GM19467 (cell line): ENCODE measurements around the gene PTPRN2.
"Not testable (repeated sequence)": the region's sequence is repeated elsewhere in the genome, so short reads cannot be mapped to it uniquely, and the experiment has no call there.

Source experiments
- ATAC-seq: cut with Tn5 transposase; IDR thresholded peaks from one replicate; pipeline ENCODE4 v1.9.1; 2021; ENCODE audit warnings: mild to moderate bottlenecking, moderate library complexity; ENCODE audit not compliant: unreplicated experiment

Gene PTPRN2

GRCh38 chr7:158391141-158391540, 196.5 kb downstream of the PTPRN2 start:
- no peak for ATAC-seq

GRCh38 chr7:158390460-158390859, 197.2 kb downstream of the PTPRN2 start:
- ATAC-seq = no peak

- ATAC-seq = no peak
Observed at GRCh38 chr7:158389514-158390425, 197.9 kb downstream of the PTPRN2 start.

- no peak for ATAC-seq
Observed at GRCh38 chr7:158388928-158389327, 198.7 kb downstream of the PTPRN2 start.

GRCh38 chr7:158388072-158388471, 199.6 kb downstream of the PTPRN2 start:
- no peak for ATAC-seq

GRCh38 chr7:158387546-158387891, 200.1 kb downstream of the PTPRN2 start:
- ATAC-seq = no peak

- ATAC-seq = no peak
Observed at GRCh38 chr7:158386866-158387545, 200.6 kb downstream of the PTPRN2 start.

- no peak for ATAC-seq
Observed at GRCh38 chr7:158386355-158386618, 201.3 kb downstream of the PTPRN2 start.

GRCh38 chr7:158385496-158386354, 201.9 kb downstream of the PTPRN2 start:
- not testable (repeated sequence) for ATAC-seq

- ATAC-seq = no peak
Observed at GRCh38 chr7:158384746-158385145, 202.9 kb downstream of the PTPRN2 start.

- no peak for ATAC-seq
Observed at GRCh38 chr7:158383665-158384064, 204.0 kb downstream of the PTPRN2 start.

- no peak for ATAC-seq
Observed at GRCh38 chr7:158382363-158383254, 205.0 kb downstream of the PTPRN2 start.

- no peak for ATAC-seq
Observed at GRCh38 chr7:158381956-158382355, 205.7 kb downstream of the PTPRN2 start.

GRCh38 chr7:158378978-158379377, 208.6 kb downstream of the PTPRN2 start:
- no peak for ATAC-seq

- no peak for ATAC-seq
Observed at GRCh38 chr7:158377800-158378623, 209.6 kb downstream of the PTPRN2 start.

GRCh38 chr7:158376839-158377186, 210.8 kb downstream of the PTPRN2 start:
- ATAC-seq = not testable (repeated sequence)

GRCh38 chr7:158376146-158376838, 211.3 kb downstream of the PTPRN2 start:
- ATAC-seq = not testable (repeated sequence)

- ATAC-seq = no peak
Observed at GRCh38 chr7:158375034-158375433, 212.6 kb downstream of the PTPRN2 start.

- no peak for ATAC-seq
Observed at GRCh38 chr7:158374586-158374985, 213.0 kb downstream of the PTPRN2 start.
